ENCODE measurements around the gene INTU.

Gene INTU

GRCh38 chr4:127741247-127741646 lies 108.5 kb downstream of the INTU start:
- DNase-seq (ENCODE audit: low read depth, low spot score): no peak

GRCh38 chr4:127747883-127748282 lies 115.1 kb downstream of the INTU start:
- DNase-seq (ENCODE audit: low read depth, low spot score): no peak

DNA sequence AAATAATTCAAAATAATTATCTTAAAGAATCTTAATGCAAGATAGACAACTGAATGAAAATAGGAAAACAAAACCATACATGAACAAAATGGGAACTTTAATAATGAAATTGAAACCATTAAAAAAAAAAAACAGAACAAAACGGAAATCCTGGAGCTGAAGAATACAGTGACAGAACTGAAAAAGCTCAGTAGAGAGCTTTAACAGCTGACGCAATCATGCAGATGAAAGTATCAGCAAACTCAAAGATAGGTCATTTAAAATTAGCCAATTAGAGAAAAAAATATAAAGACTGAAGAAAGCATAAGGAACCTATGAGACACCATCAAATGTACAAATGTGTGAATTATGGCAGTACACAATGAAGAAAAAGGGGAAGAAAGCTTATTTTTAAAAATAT lies 116.2 kb downstream of the INTU start:
- DNase-seq (ENCODE audit: low read depth, low spot score): no peak

GRCh38 chr4:127756906-127757305 lies 124.1 kb downstream of the INTU start:
- DNase-seq (ENCODE audit: low read depth, low spot score): no peak

DNA sequence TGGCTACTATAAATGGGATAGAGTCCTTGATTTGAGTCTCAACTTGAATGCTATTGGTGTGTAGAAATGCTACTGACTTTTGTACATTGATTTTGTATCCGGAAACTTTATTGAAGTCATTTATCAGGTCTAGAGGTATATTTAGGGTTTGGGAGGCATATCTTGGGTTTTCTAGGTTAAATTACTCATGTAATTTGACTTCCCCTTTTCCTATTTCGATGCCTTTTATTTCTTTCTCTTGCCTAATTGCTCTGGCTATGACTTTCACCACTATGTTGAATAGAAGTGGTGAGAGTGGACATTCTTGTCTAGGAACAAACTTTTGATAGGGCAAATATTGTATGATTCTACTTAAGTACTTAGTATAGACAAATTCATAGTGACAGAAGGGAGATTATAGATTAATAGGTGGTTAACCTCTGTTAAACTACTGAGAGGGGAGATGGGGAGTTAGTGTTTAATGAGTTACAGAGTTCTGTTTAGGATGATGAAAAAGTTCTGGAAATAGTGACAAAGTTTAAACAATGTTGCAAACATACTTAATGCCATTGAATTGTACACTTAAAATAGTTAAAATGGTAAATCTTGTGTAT lies 126.6 kb downstream of the INTU start:
- no peak for DNase-seq (ENCODE audit: low read depth, low spot score)

- DNase-seq (ENCODE audit: low read depth, low spot score): no peak
These were observed 127.1 kb downstream of the INTU start for GRCh38 chr4:127759893-127760292.

- DNase-seq (ENCODE audit: low read depth, low spot score): no peak
These were observed 138.9 kb downstream of the INTU start for GRCh38 chr4:127771535-127772275.

DNA sequence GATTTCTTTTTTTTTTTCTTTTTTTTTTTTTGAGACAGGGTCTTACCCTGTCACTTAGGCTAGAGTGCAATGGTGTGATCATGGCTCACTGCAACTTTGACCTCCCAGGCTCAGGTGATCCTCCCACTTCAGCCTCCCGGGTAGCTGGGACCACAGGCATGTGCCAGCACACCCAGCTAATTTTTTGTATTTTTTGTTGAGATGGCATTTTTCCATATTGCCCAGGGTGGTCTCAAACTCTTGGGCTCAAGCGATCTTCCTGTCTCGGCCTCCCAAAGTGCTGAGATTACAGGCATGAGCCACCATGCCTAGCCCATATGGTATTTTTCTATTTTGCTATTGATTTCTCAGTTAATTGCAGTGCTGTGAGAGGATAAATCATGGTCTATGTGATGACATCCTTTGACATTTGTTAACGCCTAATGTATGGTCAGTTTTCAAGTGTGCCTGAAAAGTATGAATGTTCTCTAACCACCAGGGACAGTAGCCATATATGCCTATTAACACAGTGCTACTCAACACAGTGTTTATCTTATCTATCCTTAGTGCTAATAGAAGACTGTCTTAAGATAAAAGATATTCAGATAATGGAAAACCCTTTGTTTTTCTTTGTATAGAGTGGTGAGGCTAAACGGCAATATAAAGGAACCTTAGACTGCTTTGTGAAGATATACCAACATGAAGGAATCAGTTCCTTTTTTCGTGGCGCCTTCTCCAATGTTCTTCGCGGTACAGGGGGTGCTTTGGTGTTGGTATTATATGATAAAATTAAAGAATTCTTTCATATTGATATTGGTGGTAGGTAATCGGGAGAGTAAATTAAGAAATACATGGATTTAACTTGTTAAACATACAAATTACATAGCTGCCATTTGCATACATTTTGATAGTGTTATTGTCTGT lies 140.3 kb downstream of the INTU start:
- DNase-seq (ENCODE audit: low read depth, low spot score): no peak

DNA sequence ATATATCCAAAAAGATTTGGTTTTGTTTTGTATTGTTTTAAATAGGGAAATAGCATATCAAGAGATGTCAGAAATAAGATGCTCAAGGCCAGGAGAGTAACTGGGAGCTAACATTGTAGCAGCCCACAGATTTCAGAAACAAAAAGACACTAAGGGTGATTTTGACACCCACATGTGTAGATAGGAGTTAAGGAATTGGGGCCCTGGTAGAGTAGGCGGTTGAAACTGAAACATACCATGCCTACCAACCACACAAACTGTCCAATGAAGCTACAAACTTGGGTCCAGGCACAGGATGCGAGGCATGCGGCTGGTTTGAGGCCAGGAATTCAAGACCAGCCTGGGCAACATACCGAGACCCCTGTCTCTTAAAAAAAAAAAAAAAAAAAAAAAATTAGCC lies 143.1 kb downstream of the INTU start:
- no peak for DNase-seq (ENCODE audit: low read depth, low spot score)
